CD4-positive, alpha-beta T cell treated with Interferon alpha-2 for 1 hour (primary cell): ENCODE data around the gene NKX1-1.

ENCODE experiments used
- DNase-seq, 2 donors: peaks; one replicate each; pipeline ENCODE4 v3.0.0-alpha.2; 2020 to 2022

NKX1-1 gene

GRCh38 chr4:1356181-1356998 is 49.9 kb downstream of the NKX1-1 start:
- DNase-seq = peak; percentile 38 to 55

DNA sequence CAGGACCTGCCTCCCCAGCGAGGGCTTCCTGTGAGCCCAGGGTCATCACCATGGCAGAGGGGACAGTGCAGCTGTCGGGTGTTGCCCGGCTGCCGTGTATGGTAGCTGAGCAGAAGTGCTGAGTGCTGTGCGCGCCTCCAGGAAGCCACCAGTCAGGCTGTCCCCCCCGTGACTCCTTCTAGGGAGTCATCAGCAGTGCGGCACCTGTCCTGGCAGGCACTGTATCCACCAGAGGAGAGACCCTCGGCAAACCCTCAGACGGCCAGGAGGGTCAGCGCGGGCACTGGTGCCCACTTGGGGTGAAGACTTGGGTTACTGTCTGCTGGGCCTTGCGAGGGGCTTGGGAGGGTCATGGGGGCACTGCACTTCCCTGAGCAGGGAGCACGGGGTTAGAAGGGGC is 50.9 kb downstream of the NKX1-1 start:
- DNase-seq = no peak

GRCh38 chr4:1354983-1355275 is 51.3 kb downstream of the NKX1-1 start:
- DNase-seq = no peak

GRCh38 chr4:1354136-1354982 is 51.9 kb downstream of the NKX1-1 start:
- no peak for DNase-seq

DNA sequence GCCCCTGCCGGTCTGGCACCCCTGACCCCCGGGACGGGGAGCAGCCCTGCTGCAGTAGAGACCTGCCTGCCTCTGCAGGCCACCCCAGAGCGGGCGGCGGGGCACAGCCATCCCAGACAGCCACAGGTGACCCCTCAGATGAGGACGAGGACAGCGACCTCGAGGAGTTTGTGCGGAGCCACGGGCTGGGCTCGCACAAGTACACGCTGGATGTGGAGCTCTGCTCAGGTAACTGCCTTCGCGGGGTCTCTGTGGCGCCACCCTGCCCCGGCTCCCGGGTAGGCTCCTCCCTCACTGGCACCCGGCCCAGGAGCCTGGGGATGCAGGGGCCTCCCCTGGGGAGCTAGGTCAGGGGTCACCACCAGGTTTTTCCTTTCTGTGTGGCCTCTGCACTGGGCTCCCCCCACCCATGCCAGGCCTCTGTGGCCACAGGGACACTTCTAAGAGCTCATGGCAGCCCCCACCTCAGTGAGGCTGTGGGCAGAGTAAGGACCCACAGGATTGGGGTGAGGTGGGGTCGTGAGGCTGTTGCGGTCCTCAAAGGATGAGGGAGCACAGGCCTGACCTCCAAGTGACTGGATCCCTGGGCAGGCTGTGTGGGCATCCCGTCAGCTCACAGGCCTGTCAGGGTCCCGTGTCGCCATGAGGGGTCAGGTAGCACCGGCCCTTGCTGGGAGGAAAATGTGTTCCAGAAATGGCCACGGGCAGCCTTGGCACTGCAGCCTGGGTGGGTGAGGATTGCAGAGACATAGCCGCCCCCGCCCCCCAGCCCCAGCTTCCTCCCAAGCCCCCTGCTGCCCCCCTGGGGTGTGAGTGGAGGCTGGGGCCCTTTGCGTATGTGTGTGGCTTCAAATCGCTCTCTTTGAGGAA is 52.8 kb downstream of the NKX1-1 start:
- no peak for DNase-seq
